HG02973 (cell line): ENCODE data around the gene CEND1.

Experiments used
- ATAC-seq: cut with Tn5 transposase; IDR thresholded peaks from one replicate; pipeline ENCODE4 v1.9.1; 2021; ENCODE audit warnings: moderate library complexity; ENCODE audit not compliant: unreplicated experiment

The CEND1 gene

DNA sequence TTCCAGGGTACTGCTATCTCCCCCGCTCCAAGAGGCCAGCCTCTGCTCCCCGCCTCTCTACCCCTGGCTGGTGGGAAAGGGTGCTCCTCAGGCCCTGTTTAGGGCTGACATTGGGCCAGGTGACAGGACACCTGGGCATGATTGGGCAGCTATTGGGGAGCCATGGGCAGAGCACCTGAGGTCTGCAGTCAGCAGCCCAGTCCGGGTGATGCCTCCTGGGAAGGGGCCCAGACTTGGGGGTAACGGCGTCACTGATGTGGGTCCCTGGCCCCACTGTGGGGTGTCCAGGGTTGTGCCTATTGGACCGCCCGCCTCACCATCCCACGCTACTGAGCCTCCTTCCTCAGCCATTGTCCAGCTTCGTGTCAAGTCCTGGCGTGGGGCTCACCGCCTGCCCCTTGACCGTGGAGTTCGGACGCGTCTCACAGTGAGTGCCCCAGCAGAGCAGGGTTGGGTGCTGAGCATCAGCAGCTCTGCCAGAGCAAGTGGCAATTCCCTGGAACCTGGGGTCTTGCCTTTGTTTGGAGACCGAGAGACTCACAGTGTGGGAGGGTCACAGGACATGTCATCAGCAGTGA, 9.8 kb downstream of the CEND1 start:
- ATAC-seq: no peak

- no peak for ATAC-seq
Observed at GRCh38 chr11:778976-779954, 10.6 kb downstream of the CEND1 start.

GRCh38 chr11:777288-778255, 12.3 kb downstream of the CEND1 start, which contains the start of gene GATD1:
Gene GATD1, minus strand, starts transcription at chr11:777487. Its CDS starts 25 bp downstream, at chr11:777462.
- ATAC-seq: peak; percentile 62

DNA sequence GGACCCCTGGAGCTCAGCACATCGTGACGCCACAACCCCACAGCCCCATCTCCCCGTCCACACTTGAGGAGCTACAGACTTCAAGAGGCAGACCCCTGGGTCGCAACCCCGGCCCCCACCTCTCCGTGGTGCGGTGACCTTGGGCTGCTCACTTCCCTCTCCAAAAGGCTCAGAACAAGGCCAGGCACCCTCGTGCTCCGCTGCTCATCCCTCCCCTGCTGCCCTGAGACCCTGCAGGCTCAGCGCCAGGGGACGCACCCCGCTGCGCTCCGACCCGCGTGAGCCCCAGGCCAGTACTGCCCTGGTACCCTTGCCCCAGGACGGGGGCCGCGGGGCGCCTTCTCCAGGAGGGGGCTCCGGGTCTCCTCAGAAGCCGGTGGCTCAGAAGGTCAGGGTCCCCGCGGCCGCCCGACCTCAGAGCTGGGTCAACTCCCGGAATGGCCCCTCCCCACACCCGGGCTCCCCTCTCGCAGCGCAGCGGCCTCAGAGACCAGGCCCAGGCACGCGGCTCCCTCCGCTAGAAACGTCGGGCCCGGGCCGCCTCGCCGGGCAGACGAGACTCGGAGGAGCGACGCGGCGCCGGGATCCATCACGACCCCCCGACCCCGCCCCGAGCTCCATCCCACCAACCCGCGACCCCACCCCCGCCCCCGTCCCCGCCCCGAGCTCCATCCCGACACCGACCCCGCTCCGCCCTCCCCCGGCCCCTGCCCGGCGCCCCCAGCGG, 13.2 kb downstream of the CEND1 start:
- ATAC-seq: peak; percentile 18

DNA sequence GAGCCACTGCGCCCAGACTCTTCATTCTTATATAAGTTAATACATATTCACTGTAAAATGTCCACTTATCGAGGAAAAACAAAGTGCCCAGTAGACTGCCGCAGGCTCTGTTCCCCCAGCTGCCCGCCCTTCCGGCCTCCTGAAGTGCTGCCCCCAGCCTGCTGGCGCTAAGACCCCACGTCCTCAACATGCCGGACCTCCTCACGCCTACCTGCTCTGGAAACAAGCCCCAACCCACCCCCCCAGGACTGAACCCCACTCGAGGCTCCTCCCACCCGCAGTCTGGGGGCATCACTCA, 13.7 kb downstream of the CEND1 start:
- ATAC-seq: no peak

DNA sequence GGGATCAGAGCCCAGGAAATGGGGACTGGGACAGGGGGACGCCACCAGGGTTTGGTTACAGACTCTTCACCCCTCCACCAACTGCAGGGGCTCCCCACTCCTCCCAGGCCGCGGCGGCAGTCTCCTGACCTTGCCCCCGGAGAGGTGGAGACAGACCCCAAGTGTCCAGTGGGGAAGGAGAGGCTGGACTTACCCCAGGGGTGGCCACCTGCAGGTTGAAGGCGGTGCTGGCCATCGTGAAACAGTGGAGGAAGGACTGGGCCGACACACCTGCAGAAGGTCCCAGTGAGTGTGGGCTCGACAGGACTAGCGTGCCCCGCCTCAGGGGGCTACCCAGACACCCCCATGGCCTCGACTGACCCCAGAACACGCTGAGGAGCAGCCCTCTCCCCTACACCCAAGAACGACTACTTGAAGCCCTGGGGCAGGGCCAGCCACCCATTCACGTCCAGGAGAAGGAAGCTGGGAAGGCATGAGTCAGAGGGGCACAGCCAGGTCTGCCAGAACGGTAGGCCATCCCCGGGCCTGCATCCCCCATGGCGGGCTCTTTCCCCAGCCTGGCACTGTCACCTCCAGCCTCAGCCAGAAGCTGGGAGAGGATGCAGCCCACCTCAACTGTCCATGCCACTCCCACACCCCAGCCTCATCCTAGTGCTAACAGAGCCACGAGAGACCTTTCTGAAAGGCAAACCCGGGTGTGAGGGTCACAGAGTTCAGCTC, 14.9 kb downstream of the CEND1 start:
- no peak for ATAC-seq

- no peak for ATAC-seq
Observed at GRCh38 chr11:773830-774229, 16.1 kb downstream of the CEND1 start.

DNA sequence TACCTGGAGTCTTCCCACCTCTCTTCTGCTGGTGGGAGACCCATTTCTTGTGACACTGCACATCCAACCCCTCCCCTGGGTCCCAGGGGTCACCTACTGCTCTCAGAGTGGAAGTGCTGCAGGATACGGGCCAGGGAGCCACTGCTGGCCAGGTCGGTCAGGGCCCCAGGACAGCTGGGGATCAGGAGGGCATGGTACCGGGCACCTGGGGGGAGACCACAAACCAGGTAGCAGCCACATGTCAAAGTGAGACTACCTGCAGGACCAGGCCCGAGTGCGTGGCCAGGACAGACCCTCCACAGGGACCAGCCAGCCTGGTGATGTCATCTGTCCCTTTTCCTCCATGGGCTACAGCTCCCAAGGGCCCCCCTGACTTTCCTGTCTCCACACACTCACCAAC, 16.5 kb downstream of the CEND1 start:
- no peak for ATAC-seq

GRCh38 chr11:772429-773390, 17.2 kb downstream of the CEND1 start:
- no peak for ATAC-seq

DNA sequence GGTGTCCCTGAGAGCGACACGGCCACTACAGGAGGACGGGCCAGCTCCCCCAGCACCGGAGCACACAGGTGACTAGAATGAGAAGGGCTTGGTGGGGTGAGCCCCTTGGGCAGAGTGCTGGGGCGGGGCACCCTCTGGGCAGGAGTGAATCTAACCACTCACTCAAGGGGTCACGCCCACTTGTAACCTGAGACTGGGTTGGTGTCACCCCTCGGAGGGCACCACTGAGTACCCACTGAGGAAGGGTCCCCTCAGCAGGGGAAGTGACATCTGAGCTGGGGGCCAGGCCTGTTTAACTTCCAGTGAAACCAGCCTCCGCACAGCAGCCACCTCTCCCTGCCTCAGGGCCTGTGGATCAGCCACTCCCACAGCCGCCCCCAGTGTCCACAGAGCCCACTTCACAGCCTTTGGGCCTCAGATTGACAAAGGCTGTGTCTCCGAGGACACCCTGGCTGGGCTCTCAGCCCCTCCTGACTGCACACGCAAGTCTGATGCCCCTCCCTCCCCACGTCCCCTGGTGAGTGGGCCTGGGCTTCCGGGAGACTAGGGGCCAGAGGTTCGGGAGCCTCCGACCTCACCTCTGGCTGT, 18.2 kb downstream of the CEND1 start:
- no peak for ATAC-seq

GRCh38 chr11:770642-771616, 19.0 kb downstream of the CEND1 start:
- ATAC-seq: no peak

DNA sequence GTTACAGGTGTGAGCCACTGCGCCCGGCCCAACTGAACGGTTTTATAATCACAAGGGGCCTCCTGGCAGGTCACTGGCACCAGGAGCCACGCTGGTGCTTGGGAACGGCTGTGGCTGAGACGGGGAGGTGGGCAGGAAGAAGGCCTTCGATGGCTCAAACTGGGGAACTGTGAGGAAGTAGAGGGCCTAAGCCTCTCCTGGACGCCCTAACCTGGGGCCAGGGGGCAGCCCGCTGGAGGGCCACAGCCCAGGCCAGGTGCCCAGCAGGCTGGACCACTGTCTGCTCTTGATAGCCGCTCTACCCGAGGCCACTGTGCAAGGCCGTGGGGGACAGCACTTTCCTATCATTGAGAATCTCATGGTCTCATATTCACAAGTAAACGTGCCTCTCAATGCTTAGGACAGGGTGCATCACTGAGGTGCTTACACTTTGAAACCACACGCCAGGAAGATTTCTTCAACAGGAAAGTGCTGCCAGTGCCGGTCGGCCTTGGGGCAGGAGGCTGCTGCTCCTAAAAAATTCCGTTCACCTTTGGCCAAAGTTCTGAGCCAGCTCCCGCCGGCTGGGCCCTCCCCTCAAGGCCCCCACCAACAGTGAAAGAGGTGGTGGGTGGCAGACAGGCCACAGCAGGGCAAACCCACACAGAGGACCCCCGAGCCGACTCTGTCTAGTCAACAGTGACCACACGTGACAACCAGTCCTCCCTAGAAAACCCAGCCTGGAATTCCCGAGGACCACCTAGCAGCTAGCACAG, 19.8 kb downstream of the CEND1 start:
- no peak for ATAC-seq

GRCh38 chr11:767238-767637, 22.7 kb downstream of the CEND1 start:
- ATAC-seq: no peak

DNA sequence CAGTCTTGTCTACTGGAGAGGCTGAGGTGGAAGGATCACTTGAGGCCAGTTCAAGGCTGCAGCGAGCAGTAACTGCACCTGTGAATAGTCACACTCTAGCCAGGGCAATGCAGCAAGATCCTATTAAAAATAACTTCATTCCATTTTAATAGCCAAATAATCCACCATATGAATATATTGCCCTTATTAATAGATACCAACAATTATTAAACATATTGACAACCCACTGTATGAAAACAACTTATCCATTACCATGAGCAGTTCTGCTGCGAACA, 23.0 kb downstream of the CEND1 start:
- ATAC-seq: no peak

- no peak for ATAC-seq
Observed at GRCh38 chr11:766106-766935, 23.6 kb downstream of the CEND1 start.

DNA sequence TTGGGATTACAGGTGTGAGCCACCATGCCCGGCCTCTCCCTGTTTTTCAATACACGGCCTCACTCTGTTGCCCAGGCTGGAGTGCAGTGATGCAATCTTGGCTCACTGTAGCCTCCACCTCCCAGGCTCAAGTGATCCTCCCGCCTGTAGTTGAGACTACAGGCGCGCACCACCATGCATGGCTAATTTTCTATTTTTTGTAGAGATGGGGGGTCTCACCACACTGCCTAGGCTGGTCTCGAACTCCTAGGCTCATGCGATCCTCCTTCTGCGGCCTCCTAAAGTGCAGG, 24.1 kb downstream of the CEND1 start:
- no peak for ATAC-seq
